ENCODE data around the gene ACTR8. TPM values are rescaled to one million over a fixed set of nuclear protein-coding genes. Genes with fewer than 3 reads are reported as not detected.

The ACTR8 gene
- polyA plus RNA-seq, 1 donor (not counting 4 experiments of a cell fraction or from before 2014, with no cell fraction given) = 28.8 TPM

- Histone ChIP-seq H3K4me2 (ENCODE audit: control insufficient read depth, extremely low read depth, insufficient read depth, low read depth, low read length) (no peak overlapping the region), H3K79me2 (ENCODE audit: control insufficient read depth, insufficient read depth, low read length) (peaks cover 34% of the 10 kb centered on the region), H3K9me3 (ENCODE audit: control insufficient read depth, low read depth, low read length) (no peaks in the 10 kb centered on the region), H3K9ac (ENCODE audit: control insufficient read depth, extremely low read depth, insufficient read depth, low read length) (no peak overlapping the region), H3K4me3 (ENCODE audit: control insufficient read depth in 2 of 3, extremely low read depth in 1 of 3, insufficient read depth in 2 of 3, low read depth in 1 of 3, low read length in 3 of 3) (no peak overlapping the region), H3K27me3 (ENCODE audit: control insufficient read depth, extremely low read depth, insufficient read depth, low read length) (no peaks in the 10 kb centered on the region), H3K27ac (ENCODE audit: control insufficient read depth, insufficient read depth, low read length) (no peak overlapping the region), H3K36me3 (ENCODE audit: control insufficient read depth in 2 of 2, extremely low read depth in 1 of 2, insufficient read depth in 2 of 2, low read length in 2 of 2) (peaks cover 0 to 8% of the 10 kb centered on the region in 2 experiments), H3K4me1 (ENCODE audit: control insufficient read depth, extremely low read depth, insufficient read depth, low read length) (peaks cover 18% of the 10 kb centered on the region), H4K20me1 (ENCODE audit: control insufficient read depth, extremely low read depth, insufficient read depth, low read length) (no peaks in the 10 kb centered on the region), H2AFZ (ENCODE audit: control insufficient read depth, low read length) (no peak overlapping the region), H3K9me1 (ENCODE audit: control insufficient read depth, extremely low read depth, insufficient read depth, low read length) (peaks cover 6% of the 10 kb centered on the region)
- DNase-seq (ENCODE audit: low read depth, low spot score) (no peak), FAIRE-seq (no peak)
- TF ChIP-seq CTCF (optimal IDR thresholded peaks at IDR 0.05 in 1 of 3, IDR thresholded peaks at IDR 0.05 in 1 of 3, conservative IDR thresholded peaks at IDR 0.05 in 1 of 3; ENCODE audit: extremely low read depth in 1 of 3, insufficient read depth in 2 of 3, low read length in 3 of 3) = no peak
- TF ChIP-seq EZH2 (IDR thresholded peaks at IDR 0.05; ENCODE audit: low read length) = no peak
- dilution Hi-C loops (cut with MboI; ENCODE audit: extremely low pct_ligation_motif_present, low sequenced_read_pairs) = no loop called here
Measured at GRCh38 chr3:53888232-53888631, 6.3 kb upstream of the ACTR8 start.

GRCh38 chr3:53887446-53887845 is 5.5 kb upstream of the ACTR8 start:
- H3K4me3 ChIP-seq (ENCODE audit: control insufficient read depth in 2 of 3, extremely low read depth in 1 of 3, insufficient read depth in 2 of 3, low read depth in 1 of 3, low read length in 3 of 3) = no peak overlapping the region
- no peaks in the 10 kb centered on the region for H3K9me3 ChIP-seq (ENCODE audit: control insufficient read depth, low read depth, low read length)
- no peak for TF ChIP-seq CTCF (optimal IDR thresholded peaks at IDR 0.05 in 1 of 3, IDR thresholded peaks at IDR 0.05 in 1 of 3, conservative IDR thresholded peaks at IDR 0.05 in 1 of 3; ENCODE audit: extremely low read depth in 1 of 3, insufficient read depth in 2 of 3, low read length in 3 of 3)
- no peak for TF ChIP-seq EZH2 (IDR thresholded peaks at IDR 0.05; ENCODE audit: low read length)
- H3K79me2 ChIP-seq (ENCODE audit: control insufficient read depth, insufficient read depth, low read length) = peaks cover 34% of the 10 kb centered on the region
- H3K27me3 ChIP-seq (ENCODE audit: control insufficient read depth, extremely low read depth, insufficient read depth, low read length) = no peaks in the 10 kb centered on the region
- peaks cover 6% of the 10 kb centered on the region for H3K9me1 ChIP-seq (ENCODE audit: control insufficient read depth, extremely low read depth, insufficient read depth, low read length)
- FAIRE-seq (no peak), DNase-seq (ENCODE audit: low read depth, low spot score) (no peak)
- dilution Hi-C loops (cut with MboI; ENCODE audit: extremely low pct_ligation_motif_present, low sequenced_read_pairs) = no loop called here
- H3K9ac ChIP-seq (ENCODE audit: control insufficient read depth, extremely low read depth, insufficient read depth, low read length) = no peak overlapping the region
- H3K27ac ChIP-seq (ENCODE audit: control insufficient read depth, insufficient read depth, low read length) = no peak overlapping the region
- no peaks in the 10 kb centered on the region for H4K20me1 ChIP-seq (ENCODE audit: control insufficient read depth, extremely low read depth, insufficient read depth, low read length)
- H3K4me2 ChIP-seq (ENCODE audit: control insufficient read depth, extremely low read depth, insufficient read depth, low read depth, low read length) = no peak overlapping the region
- H2AFZ ChIP-seq (ENCODE audit: control insufficient read depth, low read length) = no peak overlapping the region
- peaks cover 0 to 8% of the 10 kb centered on the region in 2 experiments for H3K36me3 ChIP-seq (ENCODE audit: control insufficient read depth in 2 of 2, extremely low read depth in 1 of 2, insufficient read depth in 2 of 2, low read length in 2 of 2)
- H3K4me1 ChIP-seq (ENCODE audit: control insufficient read depth, extremely low read depth, insufficient read depth, low read length) = peaks cover 17% of the 10 kb centered on the region

All from keratinocyte (primary cell).